Measurements from ENCODE around the gene EGFR.

- no peak for TF ChIP-seq CTCF (IDR thresholded peaks at IDR 0.05)
- TF ChIP-seq POLR2AphosphoS5 (IDR thresholded peaks at IDR 0.05), result no peak
- TF ChIP-seq POLR2A (IDR thresholded peaks at IDR 0.05), result no peak
Observed at GRCh38 chr7:55127135-55127551, 108.3 kb downstream of the EGFR start.

Measured in prostate gland (tissue), 2 donors.